ENCODE results near the gene TSPOAP1.

- TF ChIP-seq PRDM15 (CRISPR knock-in tag; IDR thresholded peaks at IDR 0.05) (no peak), USF2 (CRISPR knock-in tag; IDR thresholded peaks at IDR 0.05) (peak; percentile 50), CTCF (IDR thresholded peaks at IDR 0.05) (no peak), MXD4 (CRISPR knock-in tag; IDR thresholded peaks at IDR 0.05; ENCODE audit: borderline replicate concordance) (no peak), IRF1 (CRISPR knock-in tag; IDR thresholded peaks at IDR 0.05) (no peak), E2F1 (CRISPR knock-in tag; IDR thresholded peaks at IDR 0.05) (no peak), NR3C1 (CRISPR knock-in tag; conservative IDR thresholded peaks at IDR 0.05; ENCODE audit: low read depth) (no peak), FOXP1 (CRISPR knock-in tag; IDR thresholded peaks at IDR 0.05; ENCODE audit: borderline replicate concordance) (peak; percentile 87), TEAD1 (CRISPR knock-in tag; IDR thresholded peaks at IDR 0.05) (peak; percentile 62; the same call in 1 of the 2 replicates), ATF3 (CRISPR knock-in tag; conservative IDR thresholded peaks at IDR 0.05) (no peak)
Measured at GRCh38 chr17:58351831-58352595, 23.4 kb upstream of the TSPOAP1 start, which contains the start of gene SUPT4H1.

All from WTC11 (cell line).